GM10266 (cell line): Measurements from ENCODE around the gene MFNG.

ENCODE experiments used
- DNase-seq: peaks from one replicate; pipeline ENCODE4 v3.0.0; 2012; ENCODE audit errors: extremely low spot score
- TF ChIP-seq, protein P1 (sequence below): IDR thresholded peaks from 2 replicates; pipeline ENCODE4 v1.5.1; 2012; ENCODE audit warnings: mild to moderate bottlenecking, low read depth; ENCODE audit not compliant: control insufficient read depth, insufficient read depth; ENCODE audit errors: missing control alignments

Gene MFNG

DNA sequence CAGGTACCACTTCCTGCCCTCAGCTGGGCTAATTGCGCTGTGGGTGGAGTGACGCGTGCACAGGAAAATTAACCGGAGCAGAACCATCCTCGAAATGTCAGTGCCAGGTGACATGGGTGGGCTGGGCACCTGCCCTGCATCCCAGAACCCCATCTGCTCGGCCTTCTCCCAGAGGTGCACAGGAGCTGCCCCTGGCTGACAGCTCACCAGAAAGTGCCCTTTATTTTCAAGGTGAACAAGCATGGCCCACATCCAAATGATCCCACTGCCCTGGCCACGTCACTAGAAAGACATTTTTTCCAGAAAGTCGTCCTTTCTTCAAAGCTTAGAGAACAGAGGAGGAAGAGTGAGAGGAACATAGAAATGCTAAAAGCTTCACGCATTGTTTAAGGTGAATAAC, 54.8 kb downstream of the MFNG start:
- DNase-seq = no peak
- TF ChIP-seq, protein P1, sequence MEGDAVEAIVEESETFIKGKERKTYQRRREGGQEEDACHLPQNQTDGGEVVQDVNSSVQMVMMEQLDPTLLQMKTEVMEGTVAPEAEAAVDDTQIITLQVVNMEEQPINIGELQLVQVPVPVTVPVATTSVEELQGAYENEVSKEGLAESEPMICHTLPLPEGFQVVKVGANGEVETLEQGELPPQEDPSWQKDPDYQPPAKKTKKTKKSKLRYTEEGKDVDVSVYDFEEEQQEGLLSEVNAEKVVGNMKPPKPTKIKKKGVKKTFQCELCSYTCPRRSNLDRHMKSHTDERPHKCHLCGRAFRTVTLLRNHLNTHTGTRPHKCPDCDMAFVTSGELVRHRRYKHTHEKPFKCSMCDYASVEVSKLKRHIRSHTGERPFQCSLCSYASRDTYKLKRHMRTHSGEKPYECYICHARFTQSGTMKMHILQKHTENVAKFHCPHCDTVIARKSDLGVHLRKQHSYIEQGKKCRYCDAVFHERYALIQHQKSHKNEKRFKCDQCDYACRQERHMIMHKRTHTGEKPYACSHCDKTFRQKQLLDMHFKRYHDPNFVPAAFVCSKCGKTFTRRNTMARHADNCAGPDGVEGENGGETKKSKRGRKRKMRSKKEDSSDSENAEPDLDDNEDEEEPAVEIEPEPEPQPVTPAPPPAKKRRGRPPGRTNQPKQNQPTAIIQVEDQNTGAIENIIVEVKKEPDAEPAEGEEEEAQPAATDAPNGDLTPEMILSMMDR = no peak

DNA sequence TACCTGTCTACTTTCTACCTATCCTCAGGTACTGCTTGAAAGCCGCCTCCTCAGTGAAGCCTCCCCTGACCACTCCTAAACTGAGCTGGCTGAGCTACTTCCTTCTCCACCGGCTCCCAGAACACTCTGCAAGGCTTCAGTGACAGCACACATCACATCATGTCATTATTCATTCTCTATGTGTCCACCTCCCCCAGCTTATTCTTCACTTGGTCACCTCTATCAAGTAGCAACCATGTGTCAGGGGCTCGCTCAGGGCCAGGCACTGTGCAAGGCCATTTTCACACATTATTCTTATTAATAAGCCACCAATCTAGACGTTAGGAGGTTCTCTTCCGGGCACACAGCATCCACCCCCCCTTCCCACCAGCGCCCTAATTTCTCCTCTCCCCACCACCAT, 55.2 kb downstream of the MFNG start:
- TF ChIP-seq, protein P1 = no peak
- DNase-seq = no peak

DNA sequence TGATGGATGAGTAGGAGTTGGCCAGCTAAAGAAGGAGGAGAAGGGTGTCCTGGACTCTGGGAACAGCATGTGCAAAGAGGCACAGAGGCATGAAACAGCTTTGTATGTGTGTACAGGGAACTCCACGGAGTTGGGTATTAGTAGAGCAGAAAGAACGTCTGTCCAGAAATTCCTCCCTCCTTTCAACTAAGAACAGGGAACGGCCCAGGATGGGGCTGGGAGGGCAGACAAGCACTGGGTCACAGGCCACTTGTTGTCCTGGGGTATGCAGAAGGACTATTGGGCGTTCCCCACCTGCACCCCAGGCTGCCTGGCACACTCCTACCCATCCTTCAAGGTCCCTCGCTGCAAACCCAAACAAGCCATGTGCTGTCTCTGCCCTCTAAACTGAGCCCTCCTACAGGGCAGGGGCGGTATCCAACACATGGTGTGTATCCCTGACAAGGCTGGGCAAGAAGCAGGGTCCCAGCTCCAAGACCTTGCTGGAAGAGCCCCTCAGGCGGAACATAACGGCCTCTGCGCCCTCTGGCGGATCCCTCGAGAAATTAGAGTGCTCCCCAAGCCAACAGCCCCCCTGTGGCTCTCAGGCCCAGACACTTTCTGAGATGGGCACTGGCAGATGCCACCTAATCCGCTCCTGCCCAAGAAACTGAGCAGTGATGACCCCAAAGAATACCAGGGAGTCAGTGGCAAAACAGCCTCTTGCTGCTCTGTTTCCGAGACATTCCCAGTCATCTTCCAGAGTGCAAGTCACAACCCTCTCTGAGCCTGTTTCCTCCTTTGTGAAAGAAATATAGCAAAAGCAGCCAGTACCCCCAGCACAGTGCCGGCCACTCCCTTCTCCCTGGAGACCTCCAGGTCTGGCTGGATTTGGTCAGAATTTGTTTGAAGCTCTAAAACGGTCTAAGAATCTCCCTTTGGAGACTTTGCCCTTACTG, 57.3 kb downstream of the MFNG start:
- TF ChIP-seq, protein P1 = peak; percentile 66
- peak; percentile 85 for DNase-seq

DNA sequence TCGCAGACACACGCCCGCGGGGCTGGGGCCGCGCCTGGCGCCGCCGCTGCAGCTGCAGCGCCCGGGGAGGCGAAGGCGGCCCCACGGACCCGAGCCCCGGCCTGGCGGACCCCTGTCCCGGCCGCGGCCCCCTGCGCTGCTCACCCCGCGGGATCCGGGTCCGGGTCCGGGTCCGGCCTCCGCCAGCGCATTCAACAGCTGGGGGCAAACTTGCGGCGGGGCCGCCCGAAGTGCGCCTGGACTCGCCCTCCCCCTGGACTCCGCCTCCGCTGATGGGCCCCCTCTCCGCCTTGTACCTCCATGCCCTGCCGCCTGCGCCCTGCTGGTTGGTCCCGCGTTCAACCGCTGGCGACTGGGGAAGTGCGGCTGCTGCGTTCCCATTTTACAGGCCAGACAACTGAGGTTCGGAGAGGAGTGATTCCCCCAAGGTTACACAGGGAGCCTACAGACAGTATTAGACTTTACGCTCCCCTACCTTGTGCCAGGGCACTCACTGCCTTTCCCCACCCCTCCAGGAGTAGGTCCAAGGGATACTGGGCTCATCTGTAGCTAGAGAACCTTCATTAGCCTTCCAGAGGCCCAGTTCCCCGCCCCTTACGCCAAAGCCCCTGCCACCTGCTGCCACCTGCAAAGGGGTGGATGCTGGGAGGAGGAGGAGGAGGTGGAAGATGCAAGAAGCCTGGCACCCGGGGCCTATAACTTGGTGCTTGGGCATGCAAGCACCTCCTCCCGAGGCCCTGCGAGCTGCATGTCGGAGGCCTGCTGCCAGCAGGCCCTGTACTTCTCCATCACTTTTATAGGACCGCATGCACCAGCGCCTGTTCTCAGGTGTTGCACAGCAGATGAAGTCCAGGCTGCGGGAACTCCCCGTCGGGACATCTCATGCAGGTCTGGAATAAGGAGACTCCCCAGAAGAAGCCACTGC, 58.2 kb downstream of the MFNG start:
- TF ChIP-seq, protein P1 = no peak
- DNase-seq = no peak

DNA sequence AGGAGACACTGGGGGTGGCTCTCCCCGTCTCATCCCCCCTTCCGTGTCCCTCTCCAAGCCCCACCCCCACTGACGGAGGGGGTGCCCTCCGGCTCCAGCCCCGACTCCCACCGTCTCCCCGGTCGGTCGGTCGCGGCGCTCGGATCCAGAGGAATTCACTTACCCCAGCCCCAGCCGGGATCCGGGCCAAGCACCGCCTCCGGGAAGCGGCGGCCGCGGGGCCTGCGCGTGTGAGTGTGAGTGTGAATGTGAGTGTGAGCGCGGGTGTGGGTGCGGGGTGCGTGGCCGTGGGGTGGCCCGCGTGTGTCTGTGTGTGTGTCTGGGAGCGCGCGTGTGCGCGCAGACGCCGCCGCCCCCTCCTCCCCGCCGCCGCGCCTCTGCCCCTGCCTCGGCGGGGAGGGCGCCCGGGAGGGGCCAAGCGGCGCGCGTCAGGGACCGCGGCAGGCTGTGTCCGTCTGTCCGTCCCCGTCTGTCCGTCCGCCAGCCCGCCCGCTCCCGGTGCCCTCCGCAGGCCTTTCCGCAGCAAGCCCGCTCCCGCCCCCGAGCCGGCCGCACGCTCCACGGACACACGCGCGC, 59.0 kb downstream of the MFNG start, which contains the start of gene ELFN2:
Gene ELFN2, minus strand, starts transcription at position 345 of the 576 bp plus-strand sequence. CDS start 51,945 bp downstream, outside the sequence.
- DNase-seq = no peak

DNA sequence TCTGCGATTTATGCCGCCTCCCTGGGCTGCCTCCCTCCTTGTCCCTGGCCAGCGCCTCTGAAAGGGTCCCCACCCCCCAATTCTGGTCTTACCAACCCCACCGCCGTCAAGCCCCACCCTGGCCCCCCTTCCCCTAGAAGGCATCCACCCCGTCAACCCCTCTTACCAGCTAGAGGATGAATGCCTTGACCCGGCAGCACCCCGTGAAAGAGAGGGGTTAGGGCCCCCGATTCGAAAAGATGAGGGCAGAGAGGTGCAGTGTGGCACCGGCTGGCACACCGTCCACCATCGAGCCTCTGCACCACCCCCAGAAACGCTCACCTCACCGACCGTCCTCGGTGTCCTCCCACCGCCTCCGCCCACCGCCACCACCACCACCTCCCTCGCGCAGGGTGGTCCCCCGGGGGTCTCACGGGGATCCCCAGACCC, 59.5 kb downstream of the MFNG start:
- DNase-seq = no peak
- TF ChIP-seq, protein P1 = no peak

More for the DNA sequence above, 59.0 kb downstream of the MFNG start, which contains the start of gene ELFN2:
- TF ChIP-seq, protein P1 = no peak
